GM12873 (cell line): ENCODE results near the gene KRTCAP2.

Experiments
- CTCF ChIP-seq: IDR thresholded peaks from 2 replicates; pipeline ENCODE4 v1.5.1; 2012; ENCODE audit warnings: low read depth, mild to moderate bottlenecking, moderate library complexity, low read length, control low read depth; ENCODE audit not compliant: insufficient read depth; ENCODE audit errors: missing control alignments

The KRTCAP2 gene

GRCh38 chr1:155134880-155135414 is 38.2 kb downstream of the KRTCAP2 start:
- TF ChIP-seq CTCF = no peak

- TF ChIP-seq CTCF = no peak
Measured at GRCh38 chr1:155134322-155134721, 38.8 kb downstream of the KRTCAP2 start.

- no peak for TF ChIP-seq CTCF
Measured at GRCh38 chr1:155133799-155134281, 39.3 kb downstream of the KRTCAP2 start.

GRCh38 chr1:155131856-155132255 is 41.2 kb downstream of the KRTCAP2 start:
- TF ChIP-seq CTCF = no peak

GRCh38 chr1:155131285-155131684 is 41.8 kb downstream of the KRTCAP2 start:
- TF ChIP-seq CTCF = no peak

- TF ChIP-seq CTCF = no peak
Measured at GRCh38 chr1:155130272-155131006, 42.7 kb downstream of the KRTCAP2 start.

GRCh38 chr1:155128755-155129473 is 44.2 kb downstream of the KRTCAP2 start:
- TF ChIP-seq CTCF = no peak
